WERI-Rb-1 (cell line): ENCODE results near the gene ZNF471.

Experiments
- DNase-seq: peaks from one replicate; pipeline ENCODE4 v3.0.0-alpha.2; 2020
- H3K27ac ChIP-seq: fragments of 250-450 bp; sonication (Bioruptor Pico); 2 replicates; pipeline ENCODE4 v1.5.1; 2020; ENCODE audit warnings: mild to moderate bottlenecking, moderate library complexity
- H3K27me3 ChIP-seq: fragments of 250-450 bp; sonication (Bioruptor Pico); 2 replicates; pipeline ENCODE4 v1.5.1; 2021; ENCODE audit warnings: mild to moderate bottlenecking, low read depth, moderate library complexity; ENCODE audit not compliant: insufficient read depth, severe bottlenecking
- H3K36me3 ChIP-seq: fragments of 250-450 bp; sonication (Bioruptor Pico); 2 replicates; pipeline ENCODE4 v1.5.1; 2020; ENCODE audit warnings: mild to moderate bottlenecking, moderate library complexity
- H3K4me3 ChIP-seq: 2 replicates; pipeline ENCODE4 v1.5.1; 2011; ENCODE audit warnings: low read depth, mild to moderate bottlenecking, control low read depth, low read length
- H3K9me3 ChIP-seq: fragments of 250-450 bp; sonication (Bioruptor Pico); 2 replicates; pipeline ENCODE4 v1.5.1; 2021; ENCODE audit warnings: mild to moderate bottlenecking, moderate library complexity; ENCODE audit not compliant: severe bottlenecking
- TF ChIP-seq, protein P1 (sequence below): IDR thresholded peaks from 2 replicates; pipeline ENCODE4 v1.5.1; 2011; ENCODE audit warnings: low read depth, mild to moderate bottlenecking, control low read depth, inconsistent platforms, low read length

ZNF471 gene

DNA sequence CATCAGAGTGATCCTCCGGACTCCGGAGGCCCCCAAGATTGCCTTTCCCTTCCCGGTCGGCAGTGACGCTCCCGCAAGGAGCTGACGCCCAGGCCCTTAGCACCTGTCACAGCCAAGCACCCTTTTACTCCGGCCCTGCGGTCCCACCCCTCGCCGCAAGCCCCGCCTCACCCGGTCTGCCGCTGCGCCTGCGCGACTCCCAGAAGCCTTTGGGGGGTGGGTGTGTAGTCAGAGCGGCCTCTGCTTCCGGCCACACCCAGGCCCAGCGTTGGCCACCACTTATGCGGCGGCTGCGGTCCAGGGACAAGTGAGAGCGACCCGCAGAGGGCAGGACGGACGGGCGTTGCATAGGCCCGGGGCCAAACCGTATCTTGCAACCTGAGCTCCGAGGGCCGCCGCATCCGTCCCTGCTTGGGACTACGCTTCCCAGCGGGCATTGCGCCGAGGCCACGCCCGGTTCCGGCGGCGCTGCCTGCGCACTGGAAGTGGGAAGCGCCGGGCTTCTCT is 30.7 kb downstream of the ZNF471 start:
- H3K4me3 ChIP-seq, result peak overlapping the region; percentile 81
- peaks cover 15% of the 10 kb centered on the region for H3K9me3 ChIP-seq
- H3K27me3 ChIP-seq, result no peaks in the 10 kb centered on the region
- H3K27ac ChIP-seq, result peak overlapping the region; percentile 93
- peak; percentile 96 for DNase-seq
- H3K36me3 ChIP-seq, result peaks cover 26% of the 10 kb centered on the region
- TF ChIP-seq, protein P1, sequence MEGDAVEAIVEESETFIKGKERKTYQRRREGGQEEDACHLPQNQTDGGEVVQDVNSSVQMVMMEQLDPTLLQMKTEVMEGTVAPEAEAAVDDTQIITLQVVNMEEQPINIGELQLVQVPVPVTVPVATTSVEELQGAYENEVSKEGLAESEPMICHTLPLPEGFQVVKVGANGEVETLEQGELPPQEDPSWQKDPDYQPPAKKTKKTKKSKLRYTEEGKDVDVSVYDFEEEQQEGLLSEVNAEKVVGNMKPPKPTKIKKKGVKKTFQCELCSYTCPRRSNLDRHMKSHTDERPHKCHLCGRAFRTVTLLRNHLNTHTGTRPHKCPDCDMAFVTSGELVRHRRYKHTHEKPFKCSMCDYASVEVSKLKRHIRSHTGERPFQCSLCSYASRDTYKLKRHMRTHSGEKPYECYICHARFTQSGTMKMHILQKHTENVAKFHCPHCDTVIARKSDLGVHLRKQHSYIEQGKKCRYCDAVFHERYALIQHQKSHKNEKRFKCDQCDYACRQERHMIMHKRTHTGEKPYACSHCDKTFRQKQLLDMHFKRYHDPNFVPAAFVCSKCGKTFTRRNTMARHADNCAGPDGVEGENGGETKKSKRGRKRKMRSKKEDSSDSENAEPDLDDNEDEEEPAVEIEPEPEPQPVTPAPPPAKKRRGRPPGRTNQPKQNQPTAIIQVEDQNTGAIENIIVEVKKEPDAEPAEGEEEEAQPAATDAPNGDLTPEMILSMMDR, result no peak

DNA sequence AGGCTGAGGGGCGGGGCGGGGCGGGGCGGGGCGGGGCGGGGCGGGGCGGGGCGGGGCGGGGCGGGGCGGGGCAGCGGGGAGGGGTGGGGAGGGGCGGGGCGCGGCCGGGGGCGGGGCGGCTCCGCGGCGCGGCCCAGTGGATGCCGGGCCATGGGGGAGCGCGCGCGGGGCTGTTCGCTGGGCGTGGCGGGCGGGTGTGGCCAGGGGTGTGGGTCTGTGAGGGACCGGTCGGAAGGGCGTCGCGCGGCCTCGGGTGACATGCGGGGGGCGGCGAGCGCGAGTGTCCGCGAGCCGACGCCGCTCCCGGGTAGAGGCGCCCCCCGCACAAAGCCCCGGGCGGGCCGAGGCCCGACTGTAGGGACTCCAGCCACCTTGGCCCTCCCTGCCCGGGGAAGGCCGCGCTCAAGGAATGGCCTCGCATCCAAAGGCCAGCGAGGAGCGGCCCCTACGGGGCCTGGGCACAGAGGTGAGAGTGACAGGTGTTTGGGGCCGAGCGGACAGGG is 31.2 kb downstream of the ZNF471 start, which contains the start of gene ZFP28:
Gene ZFP28, plus strand, starts transcription at position 188 of the 503 bp plus-strand sequence. Its CDS starts 71 bp downstream, at position 259.
- H3K27ac ChIP-seq, result peak within 1 kb of the TSS; percentile 93
- peak; percentile 92 for DNase-seq
- H3K4me3 ChIP-seq, result peak within 1 kb of the TSS; percentile 81
- H3K9me3 ChIP-seq, result peaks cover 12% of the 10 kb centered on the region
- no peaks in the 10 kb centered on the region for H3K27me3 ChIP-seq
- TF ChIP-seq, protein P1, result no peak
- H3K36me3 ChIP-seq, result peaks cover 31% of the 10 kb centered on the region

DNA sequence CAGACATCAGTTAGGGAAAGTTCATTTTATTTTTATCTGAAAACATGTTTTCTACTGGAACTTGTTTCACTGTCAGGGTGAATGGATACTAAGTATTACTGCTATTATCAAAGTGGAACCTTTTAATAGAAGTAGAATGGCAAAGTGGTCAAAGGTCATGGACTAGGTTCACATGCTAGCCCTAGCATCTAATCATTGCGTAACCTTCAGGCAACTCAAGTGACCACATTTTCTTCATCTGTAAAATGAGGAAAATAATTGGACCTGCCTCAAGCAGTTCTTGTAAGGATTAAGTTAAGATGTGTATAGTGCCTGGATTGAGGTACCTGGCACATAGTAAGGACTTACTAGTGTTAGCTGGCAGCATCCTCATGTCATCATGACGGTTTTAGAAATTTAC is 36.1 kb downstream of the ZNF471 start:
- no peaks in the 10 kb centered on the region for H3K9me3 ChIP-seq
- peaks cover 58% of the 10 kb centered on the region for H3K36me3 ChIP-seq
- no peak for DNase-seq

DNA sequence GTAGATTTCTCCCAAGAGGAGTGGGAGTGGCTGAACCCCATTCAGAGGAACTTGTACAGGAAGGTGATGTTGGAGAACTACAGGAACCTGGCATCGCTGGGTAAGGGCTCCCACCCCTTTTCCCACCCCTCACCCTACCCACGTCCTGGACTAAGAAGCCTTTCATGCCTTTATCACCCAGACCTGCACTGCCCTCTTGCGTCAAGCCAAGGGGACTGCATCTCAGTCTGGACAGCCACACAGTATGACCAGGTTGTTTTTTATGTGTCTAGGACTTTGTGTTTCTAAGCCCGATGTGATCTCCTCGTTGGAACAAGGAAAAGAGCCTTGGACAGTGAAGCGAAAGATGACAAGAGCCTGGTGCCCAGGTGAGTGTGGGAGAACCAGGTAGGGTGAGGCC is 39.9 kb downstream of the ZNF471 start:
- Histone ChIP-seq H3K4me3 (no peak overlapping the region), H3K9me3 (no peaks in the 10 kb centered on the region), H3K27ac (no peak overlapping the region), H3K27me3 (no peaks in the 10 kb centered on the region), H3K36me3 (peaks cover 63% of the 10 kb centered on the region)
- TF ChIP-seq, protein P1, result peak; percentile 51
- peak; percentile 51 for DNase-seq

More for the DNA sequence above, 36.1 kb downstream of the ZNF471 start:
- no peak overlapping the region for H3K27ac ChIP-seq
- no peaks in the 10 kb centered on the region for H3K27me3 ChIP-seq
- H3K4me3 ChIP-seq, result no peak overlapping the region
- TF ChIP-seq, protein P1, result no peak

DNA sequence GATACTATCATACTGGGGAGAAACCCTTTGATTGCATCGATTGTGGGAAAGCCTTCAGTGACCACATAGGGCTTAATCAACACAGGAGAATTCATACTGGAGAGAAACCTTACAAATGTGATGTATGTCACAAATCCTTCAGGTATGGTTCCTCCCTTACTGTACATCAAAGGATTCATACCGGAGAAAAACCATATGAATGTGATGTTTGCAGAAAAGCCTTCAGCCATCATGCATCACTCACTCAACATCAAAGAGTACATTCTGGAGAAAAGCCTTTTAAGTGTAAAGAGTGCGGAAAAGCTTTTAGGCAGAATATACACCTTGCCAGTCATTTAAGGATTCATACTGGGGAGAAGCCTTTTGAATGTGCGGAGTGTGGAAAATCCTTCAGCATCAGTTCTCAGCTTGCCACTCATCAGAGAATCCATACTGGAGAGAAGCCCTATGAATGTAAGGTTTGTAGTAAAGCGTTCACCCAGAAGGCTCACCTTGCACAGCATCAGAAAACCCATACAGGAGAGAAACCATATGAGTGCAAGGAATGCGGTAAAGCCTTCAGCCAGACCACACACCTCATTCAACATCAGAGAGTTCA is 46.7 kb downstream of the ZNF471 start:
- no peaks in the 10 kb centered on the region for H3K27me3 ChIP-seq
- no peak overlapping the region for H3K4me3 ChIP-seq
- peaks cover 13% of the 10 kb centered on the region for H3K9me3 ChIP-seq
- no peak for DNase-seq
- peaks cover 41% of the 10 kb centered on the region for H3K36me3 ChIP-seq
- H3K27ac ChIP-seq, result no peak overlapping the region
- TF ChIP-seq, protein P1, result no peak

DNA sequence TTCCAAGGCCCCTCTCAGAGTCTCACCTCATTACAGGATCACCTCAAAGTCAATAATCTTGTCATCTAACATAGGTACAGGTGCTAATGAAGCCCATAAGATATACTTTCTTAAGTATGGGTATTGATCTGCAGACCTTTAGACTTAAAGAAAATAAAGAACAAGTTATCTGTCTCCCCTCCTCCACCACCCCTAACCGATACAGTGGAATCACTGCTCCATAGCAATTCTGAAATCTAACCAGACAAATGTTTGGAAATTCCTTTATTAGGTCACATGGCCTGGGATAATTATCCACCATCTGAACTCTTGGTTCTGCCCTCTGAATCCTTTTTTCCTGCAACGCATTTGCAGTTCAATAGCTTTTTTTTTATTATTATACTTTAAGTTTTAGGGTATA is 55.1 kb downstream of the ZNF471 start:
- H3K9me3 ChIP-seq, result peaks cover 26% of the 10 kb centered on the region
- no peak overlapping the region for H3K27ac ChIP-seq
- H3K36me3 ChIP-seq, result no peaks in the 10 kb centered on the region
- no peaks in the 10 kb centered on the region for H3K27me3 ChIP-seq
- no peak for DNase-seq
- no peak overlapping the region for H3K4me3 ChIP-seq
- TF ChIP-seq, protein P1, result no peak
